ENCODE measurements around the gene EFNB2.

Gene EFNB2

DNA sequence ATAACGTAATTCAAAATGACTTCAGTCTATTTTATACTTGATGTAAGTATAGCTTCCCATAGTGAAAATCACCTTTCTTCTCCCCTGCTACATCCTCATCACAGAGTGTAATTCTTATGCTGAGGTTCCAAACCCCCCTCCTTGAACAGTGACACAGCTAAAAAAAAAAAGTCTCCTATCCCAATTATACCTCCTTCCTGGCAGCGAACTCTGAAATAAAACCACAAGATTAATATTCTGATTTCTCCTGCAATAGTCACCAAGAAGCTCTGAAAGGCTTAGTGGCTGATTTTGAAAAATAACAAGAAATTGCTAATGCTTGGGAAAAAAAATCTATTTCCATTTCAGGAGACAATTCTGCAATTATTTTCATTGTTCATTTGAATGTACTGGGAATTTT is 36.3 kb downstream of the EFNB2 start:
- DNase-seq, result no peak

DNA sequence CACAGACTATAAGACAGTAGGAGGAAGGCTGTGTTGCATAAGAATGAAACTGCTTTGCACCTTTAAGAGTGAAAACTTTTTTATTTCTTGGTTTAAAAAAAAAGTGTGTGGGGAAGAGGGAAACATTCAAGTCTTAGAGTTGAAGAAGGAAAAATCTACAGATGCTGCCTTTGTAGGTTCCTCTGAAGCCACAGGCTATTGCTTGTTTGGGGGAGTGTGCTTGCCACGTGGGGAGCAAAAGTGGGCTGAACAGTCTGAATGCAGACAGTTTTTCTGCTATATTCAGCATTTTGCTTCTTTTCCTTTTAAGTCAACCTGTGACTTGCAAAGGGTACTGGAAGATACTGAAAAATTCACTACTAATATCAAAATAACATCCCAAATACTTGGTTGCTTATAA is 36.9 kb downstream of the EFNB2 start:
- no peak for DNase-seq

DNA sequence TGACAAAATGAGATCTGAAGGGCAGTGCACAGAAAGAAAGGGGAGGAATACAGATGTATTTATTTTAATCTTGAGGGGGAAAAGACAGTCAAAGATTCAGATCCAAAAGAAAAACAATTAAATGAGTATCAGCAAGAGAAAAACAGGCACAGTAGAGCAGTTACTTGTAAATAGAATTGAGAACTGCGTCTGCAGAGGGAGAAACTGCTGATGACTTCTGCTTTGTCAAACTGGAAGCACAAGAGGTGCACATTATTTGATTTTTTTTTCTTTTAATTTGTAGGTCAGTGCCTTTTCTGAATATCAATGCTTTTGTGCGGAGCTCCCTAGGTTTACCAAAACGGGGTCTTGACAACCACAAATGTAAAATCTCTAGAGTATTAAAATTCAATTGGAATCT is 37.3 kb downstream of the EFNB2 start:
- no peak for DNase-seq

DNA sequence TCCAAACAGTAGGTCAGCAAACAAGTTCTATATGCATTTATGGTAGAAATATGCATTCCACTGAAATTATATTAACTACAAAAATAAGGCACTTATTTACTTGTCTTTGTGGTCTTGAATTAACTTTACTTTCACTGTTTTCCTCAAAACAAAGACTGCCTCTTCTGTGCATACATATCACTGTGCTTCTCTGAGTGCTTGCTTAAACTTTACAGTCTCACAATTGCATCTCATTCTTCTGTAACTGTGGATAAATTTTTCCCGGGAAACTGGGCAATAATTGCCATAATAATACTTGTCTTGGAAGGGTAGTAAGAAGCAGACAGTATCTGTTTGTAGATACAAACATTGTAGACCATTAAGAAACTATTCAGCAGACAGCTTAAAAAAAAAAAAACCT is 38.4 kb downstream of the EFNB2 start:
- DNase-seq, result no peak

DNA sequence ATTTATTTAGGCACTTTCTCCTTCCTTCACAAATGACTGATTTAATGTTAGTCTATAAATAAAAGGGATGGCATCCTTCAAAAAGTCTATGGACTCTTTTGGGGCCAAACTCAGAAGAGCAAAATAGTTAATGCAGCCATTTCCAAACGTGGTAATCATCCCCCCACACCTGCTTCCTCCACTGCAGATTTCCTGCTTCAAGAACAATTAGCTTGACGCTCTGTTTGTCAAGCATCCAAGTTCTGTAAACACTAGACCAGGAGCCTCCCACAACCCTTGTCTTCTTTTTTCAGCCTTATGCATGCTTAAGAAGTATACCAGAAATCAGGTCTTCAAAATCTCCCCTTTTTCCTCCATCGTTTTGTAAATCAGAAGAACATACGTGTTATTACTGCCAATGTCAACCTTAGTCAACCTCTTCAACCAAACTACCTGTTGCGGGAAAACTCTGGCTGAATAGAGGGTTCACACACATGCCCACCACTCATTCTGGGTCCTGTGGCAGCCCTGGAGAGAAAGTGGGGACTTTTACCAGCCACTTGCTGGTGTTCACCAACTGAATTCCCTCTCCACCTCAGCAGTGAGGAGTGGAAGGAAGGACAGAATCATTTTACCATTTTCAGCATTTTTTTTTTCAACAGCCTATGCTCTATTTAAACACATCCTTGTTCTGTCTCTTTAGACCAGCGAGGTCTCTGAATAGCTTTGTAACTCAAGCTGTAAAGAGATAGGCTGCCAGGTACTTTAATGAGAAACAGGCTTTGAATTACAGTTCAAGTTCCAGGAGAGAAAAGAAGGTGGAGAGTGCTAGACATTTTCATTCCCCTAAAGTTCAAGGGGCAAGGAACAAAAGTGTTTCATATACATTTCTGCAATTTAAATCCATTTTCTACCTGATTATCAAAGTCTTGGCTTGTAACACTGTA is 39.1 kb downstream of the EFNB2 start:
- no peak for DNase-seq

DNA sequence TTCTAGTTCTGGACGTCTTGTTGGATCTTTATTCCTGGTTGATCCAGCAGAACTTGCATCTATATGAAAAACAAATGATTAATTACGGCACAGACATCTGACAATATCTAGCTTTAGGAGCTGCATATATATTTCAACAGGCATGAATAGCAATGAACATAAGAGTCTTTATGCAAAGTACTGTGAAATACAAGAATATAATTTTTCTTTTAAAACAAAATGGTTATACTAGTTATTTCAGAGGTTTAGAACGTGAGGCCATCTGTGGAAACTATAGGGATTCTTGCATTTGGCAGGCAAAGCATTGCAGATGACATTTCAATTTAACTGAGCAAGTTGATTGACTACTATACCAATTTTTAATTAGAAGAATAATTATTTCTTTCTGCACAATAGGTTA is 40.5 kb downstream of the EFNB2 start:
- no peak for DNase-seq

DNA sequence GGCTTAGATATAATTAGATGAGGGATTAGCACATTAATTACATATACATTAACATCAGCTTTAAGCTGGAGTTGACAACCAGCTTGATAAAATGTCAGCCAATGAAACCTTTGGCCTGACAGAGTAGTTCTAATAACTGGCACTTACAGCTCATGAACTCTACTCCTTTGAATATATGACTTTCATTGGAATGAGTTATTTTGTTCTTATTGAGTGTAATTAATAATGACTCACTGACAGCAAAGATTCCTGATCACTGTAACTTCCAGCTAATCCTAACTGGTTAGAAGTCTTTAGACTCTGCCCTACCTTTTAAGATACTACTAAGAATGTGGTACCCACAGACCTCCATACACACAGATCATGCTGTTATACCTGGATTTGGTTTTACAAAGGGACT is 41.0 kb downstream of the EFNB2 start:
- no peak for DNase-seq

DNA sequence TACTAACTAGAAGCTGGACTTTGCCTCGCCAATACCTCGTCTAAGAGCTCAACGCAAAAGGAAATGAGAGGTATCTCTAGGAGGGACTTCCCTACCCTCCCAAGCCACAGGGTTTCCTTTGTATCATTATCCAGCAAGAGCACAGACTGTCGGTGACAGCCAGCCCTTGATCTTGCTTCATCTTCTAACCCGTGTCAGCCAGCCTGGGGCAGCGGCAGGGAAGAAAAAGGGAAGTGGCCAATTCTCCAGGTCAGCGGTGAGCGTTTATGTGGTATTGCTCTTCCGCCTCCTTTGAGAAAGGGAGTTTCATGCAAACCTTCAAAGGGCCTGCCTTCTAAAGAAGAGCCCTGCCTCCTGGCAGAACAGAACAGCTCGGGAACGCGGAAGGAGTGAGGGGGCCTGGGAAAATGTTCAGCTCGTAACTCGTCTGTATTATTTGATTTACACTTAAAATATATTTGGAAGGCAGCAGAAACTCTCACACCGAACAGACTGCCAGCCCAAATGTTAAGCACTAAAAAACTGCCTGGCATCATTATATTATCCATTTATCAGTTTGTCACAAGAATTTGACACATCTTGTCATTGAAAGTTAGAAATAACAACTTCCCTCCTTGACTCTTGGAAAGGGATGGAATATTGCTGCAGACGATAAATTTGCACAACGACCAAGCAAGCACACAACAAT is 41.8 kb downstream of the EFNB2 start:
- no peak for DNase-seq

DNA sequence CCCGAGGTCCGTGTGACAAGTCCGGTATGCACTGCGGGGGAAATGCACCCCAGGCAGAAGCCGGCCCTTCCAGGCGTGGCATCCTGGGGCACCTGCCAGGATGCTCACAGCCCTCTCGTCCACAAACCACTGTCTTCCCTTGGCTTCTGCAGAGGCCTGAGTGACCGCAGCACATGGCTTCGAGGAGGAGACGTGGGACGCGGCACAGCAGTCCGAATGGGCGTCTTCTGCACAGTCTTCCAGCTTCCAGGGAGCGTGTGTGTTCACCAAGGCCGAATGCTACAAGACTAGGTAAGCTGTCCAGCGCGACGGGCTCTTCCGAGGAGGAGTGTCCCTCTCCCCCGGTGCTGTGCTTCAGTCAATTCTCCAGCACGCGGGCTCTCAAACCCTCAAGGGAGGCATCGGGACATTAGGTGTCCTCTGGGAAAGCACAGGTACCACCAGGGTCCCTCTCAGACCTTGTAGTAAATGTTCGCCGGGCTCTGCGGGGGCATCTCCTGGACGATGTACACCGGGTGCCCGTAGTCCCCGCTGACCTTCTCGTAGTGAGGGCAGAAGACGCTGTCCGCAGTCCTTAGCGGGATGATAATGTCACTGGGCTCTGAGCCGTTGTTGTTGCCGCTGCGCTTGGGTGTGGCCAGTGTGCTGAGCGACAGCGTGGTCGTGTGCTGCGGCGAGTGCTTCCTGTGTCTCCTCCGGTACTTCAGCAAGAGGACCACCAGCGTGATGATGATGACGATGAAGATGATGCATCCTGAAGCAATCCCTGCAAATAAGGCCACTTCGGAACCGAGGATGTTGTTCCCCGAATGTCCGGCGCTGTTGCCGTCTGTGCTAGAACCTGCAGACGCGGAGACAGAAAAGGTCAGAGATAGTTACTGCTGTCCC is 42.6 kb downstream of the EFNB2 start:
- no peak for DNase-seq

DNA sequence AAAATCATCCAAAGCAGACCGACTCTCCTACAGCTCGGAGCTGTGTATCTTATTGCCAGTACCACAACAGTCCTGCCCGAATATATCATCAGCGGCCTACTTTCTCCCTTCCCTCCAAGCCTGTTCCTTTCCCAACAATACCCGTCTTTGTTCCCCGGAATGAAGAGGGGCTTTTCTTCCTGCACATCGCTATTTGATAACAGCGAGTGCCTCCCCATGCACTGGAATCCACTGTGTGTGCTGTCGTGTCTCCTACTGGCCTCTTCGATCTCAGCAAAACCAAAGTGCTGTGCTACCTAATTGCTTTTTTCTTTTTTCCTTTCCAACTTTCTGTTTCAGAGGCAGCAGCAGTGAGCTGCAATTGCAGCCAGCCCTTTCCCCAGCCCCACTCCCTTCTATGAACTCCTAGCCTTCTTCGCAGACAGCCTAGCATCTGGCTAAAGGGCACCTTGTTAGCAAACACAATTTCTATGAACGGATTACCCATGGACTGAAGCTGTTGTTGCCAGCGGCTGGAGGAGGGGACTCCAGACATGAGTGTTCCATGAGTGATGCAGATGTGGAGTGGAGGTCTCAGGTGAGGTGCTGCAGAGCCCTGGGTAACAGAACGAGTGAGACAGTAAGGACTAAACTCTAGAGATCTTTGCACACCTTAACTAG is 43.4 kb downstream of the EFNB2 start:
- no peak for DNase-seq

DNA sequence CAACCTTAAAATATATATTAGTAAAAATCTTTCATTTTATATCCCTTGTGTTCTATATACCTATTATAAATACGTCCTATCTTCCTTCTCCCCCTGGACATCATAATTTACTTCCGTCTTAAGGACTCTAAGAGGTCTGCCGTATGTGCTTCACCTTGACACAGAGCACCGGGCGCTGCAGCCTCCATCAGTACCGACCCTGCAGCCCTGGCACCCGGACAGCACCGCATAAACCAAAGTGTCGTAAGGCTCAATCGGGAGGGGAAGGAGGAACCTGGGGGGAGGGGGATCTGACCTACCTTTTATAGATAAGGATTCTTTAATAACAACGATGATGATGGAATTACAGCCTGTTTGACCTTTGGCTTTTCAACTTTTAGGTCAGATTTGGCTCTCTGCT is 44.0 kb downstream of the EFNB2 start:
- DNase-seq, result no peak

DNA sequence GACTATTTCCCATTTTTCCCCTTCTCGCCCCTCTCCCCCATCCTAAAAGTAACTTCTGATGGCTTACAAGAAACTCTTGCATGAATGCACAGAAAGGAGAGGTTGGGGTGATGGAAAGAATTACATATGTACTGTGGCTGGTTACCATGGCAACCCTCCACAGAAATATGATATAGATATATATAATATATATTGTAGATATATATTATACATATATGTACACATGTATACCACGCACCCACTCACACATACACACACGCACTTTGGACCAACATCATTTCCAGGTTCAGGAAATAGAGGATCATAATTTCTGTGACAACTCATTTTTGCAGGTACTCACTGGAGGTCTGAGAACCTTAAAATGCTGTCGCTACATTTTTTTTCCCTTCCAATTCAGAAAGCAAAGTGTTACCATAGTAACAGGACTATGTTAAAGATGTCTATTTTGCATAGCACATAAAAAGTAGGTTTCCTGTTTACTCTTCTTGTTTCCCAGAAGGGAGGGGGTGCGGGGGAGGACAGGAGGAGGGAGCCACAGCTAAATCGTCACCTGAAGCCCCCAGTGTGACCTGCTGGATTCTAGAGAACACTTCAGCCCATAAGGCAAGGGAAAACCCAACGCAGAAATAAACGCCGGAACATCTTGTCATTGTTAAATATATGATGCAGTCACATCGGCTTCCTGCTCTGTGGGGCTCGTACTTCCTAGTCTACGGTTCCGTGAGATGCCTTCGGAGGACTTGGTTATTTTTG is 44.7 kb downstream of the EFNB2 start:
- peak; percentile 9 for DNase-seq

DNA sequence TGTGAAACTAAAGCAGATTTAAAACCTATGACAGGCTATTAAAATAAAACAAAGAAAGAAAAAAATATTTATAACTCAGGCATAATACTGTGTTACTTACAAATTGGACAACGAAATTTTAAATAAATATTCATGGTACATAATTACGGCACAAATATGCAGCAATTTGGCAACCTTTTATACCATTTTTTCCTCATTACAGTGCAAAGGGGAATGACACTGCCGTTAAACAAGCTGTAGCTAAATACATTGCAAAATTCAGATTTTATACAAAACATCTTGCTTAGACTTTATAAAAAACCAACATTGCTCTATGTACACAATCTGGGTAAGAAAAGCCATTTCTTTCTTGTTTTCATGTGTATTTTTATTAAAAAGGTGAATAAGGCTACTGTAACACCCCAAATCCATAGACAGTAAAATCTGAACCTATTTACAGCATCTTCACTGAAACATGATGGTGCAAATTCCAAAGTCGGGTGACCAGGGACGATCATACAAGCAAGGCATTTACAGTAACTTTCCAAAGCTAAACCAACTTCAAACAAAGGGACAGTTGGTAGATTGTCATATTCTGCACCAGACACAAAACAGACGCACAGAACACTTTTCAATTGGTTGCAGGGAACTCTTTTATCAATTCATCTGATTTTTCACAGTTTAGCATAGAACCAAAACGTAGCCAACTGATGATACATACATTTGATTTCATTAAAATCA is 45.5 kb downstream of the EFNB2 start:
- no peak for DNase-seq

DNA sequence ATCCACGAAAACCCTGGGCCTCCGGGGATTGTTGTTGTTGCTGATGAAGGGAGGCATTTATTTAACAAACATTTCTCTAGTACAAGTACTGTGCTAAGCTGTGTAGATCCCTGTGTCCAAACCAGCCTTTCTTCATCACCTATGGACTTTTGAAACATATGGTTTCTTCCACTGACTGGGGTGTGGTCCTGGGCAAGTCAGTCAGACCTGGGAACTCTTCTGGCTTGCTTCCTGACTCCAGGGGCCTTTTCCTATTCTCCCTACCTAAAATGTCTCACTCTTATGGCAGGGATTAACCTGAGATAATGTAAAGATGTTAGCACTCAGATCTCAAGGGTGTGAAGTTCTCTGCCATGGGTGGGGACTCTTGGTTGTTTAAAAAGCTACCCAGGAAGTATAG is 46.8 kb downstream of the EFNB2 start:
- DNase-seq, result no peak

DNA sequence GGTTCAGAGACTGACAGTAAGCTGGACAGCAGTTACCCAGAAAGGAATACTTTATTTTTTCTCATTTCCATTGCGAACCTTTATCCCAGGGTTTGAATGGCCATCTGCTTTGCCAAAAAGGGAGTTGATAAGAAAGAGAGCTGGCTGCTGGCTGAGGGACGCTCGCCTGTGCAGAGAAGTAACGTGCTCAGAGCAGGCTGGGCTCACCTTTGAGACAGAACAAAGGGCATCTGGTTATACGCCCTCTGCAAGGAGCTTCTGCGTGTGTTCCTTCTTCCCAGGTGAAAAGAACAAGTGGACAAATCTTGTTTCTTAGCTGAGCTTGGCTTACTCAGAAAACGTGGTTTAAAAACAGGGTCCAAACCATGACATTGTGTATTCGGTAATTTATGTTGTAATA is 47.4 kb downstream of the EFNB2 start:
- DNase-seq, result no peak

DNA sequence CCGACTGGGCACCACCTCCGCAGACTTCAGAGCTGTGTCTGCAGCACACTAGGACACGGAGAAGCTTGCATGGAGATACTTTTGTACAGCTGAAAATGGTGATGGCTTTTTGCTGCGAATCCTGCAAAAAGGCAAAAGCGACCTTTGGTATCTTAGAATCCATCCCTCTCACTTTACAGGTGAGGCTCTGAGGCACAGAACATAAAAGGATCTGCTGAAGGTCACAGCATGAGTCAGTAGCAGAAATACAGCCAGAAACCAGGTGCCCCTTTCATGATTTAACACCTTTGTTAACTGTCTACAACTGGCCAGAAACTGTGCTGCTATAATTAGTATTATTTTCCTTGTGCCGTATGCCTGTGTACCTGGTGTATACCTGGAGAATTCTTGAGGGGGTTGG is 48.3 kb downstream of the EFNB2 start:
- DNase-seq, result no peak

DNA sequence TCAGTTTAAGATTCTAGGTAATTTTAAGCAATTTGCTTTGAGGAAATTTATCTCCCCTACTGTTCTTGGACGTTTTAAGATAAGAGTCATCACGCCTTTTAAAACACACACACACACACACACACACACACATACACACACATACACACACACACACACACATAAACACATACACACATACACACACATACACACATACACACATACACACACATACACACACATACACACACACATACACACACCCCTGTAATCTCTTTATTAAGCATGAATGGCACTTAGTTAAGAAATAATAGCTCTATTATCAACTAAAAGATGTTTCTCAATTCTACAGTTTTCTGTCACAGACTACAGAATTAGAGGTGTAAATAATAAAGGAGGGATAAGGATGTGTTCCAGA is 49.2 kb downstream of the EFNB2 start:
- DNase-seq, result no peak

DNA sequence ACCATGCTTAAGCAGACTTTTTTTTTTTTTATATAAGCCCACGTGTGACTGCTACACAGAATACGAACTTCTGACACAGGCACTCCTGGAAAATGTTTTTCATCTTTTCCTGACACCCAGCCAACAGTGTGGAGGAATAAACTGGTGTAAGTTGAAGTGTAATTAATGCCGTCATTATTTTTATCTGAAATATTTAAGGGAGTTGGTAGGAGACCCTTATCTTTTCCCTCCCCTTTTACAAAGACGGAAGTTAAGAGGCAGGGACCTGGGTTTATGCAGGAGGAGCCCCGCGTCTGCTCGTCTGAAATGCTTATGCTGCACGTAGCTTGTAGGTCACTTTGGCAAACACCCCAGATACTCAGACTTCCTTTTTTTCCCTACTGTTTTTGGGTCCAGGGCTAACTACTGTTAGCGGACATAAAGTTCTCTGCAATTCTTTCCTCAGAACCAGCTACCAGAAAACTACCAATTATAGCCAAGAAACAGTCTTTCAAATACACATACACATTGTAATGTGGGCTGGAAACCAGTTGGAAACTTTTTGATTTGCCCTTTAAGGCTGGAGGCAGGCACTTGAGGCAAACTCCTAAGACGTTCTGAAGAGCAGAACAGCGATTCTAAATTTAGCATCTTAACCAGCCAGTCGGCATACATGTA is 50.8 kb downstream of the EFNB2 start:
- DNase-seq, result no peak

DNA sequence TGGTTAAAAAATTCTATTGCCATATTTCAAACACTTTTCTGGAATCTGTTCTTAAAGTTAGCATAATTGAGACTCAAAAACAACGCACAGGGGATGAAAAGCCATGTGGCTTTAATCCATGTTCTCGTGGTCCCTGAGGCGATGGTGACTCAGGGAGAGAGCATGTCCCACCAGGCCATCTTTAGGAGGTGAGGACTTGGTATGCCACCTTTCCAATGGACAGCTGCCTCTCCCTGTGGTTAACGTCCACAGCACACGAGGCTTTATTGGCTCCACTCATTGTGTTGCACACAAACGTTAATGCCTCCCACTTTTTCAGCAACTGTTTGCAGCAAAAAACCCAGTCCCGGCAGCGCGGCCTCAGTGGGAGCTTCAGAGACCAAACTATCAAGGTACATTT is 51.4 kb downstream of the EFNB2 start:
- no peak for DNase-seq

DNA sequence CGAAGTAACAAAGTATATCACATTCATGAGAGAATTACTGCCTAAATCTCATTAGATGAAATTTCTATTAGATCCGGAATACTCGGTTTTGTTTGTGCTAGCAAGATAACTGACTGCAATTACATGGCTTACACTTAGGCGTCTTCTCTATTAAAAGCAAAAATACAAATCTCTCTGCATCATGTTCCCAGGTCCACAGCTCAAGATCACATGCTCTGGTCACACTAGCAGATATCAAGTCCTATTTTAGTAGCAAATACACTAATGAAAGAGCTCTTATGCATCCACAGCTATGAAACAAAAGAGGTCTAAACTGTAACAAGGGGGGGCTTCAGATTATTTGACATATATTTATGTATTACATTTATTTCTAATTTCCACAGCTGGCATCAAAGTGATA is 53.5 kb downstream of the EFNB2 start:
- no peak for DNase-seq

DNA sequence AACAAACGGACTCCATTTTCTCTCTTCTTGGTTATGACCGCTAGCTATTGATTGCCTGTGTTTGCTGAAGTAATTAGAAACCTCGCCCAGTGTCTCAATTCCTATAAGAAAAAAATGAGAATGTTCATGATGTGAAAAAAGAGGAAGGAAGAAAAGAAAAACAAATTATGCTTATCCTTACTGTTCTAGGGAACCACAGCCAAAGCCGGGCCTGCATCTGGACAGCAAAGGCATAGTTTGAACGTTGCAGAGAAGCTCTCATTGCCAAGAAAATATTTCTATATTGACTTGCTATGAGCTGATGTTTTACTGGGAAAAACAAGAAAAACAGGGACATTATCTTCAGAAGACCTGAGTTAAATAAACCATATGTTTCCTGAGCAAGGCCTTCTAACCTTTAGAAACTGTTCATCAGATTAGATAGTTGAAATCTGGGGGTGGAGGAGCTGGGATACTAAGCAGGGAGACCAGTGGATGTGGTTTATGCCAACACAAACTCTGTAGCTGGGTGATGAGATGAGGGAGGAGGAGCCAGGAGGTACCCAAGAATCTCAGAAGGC is 55.0 kb downstream of the EFNB2 start:
- DNase-seq, result no peak
